VCaP (cell line): ENCODE results near the gene JAKMIP1.

Experiments
- H3K27ac ChIP-seq: fragments of 450-650 bp; 2 replicates; pipeline ENCODE4 v1.5.1; 2017
- CTCF ChIP-seq: fragments of 450-650 bp; conservative IDR thresholded peaks from 2 replicates; pipeline ENCODE4 v1.5.1; 2017; ENCODE audit warnings: mild to moderate bottlenecking, moderate library complexity

The JAKMIP1 gene

GRCh38 chr4:6071959-6072720, 128.2 kb downstream of the JAKMIP1 start:
- H3K27ac ChIP-seq: no peak overlapping the region
- no peak for TF ChIP-seq CTCF

GRCh38 chr4:6071191-6071958, 129.0 kb downstream of the JAKMIP1 start:
- no peak for TF ChIP-seq CTCF
- no peak overlapping the region for H3K27ac ChIP-seq

- no peak for TF ChIP-seq CTCF
- H3K27ac ChIP-seq: no peak overlapping the region
Observed at GRCh38 chr4:6069845-6070709, 130.3 kb downstream of the JAKMIP1 start.

- TF ChIP-seq CTCF: no peak
- no peak overlapping the region for H3K27ac ChIP-seq
Observed at GRCh38 chr4:6068986-6069385, 131.4 kb downstream of the JAKMIP1 start.

GRCh38 chr4:6065934-6066590, 134.3 kb downstream of the JAKMIP1 start:
- no peak overlapping the region for H3K27ac ChIP-seq
- TF ChIP-seq CTCF: no peak

- no peak for TF ChIP-seq CTCF
- H3K27ac ChIP-seq: no peak overlapping the region
Observed at GRCh38 chr4:6065166-6065565, 135.2 kb downstream of the JAKMIP1 start.
